Stimulated activated CD4-positive, alpha-beta T cell treated with anti-CD3 and anti-CD28 coated beads, Interleukin-1b, Interleukin-23, amount 100 ng/mL, for 24 hours (primary cell): ENCODE measurements around the gene MAP4K4.

Experiments used
- DNase-seq, 4 experiments: peaks; one replicate each; pipeline ENCODE4 v3.0.0-alpha.2; 2020; ENCODE audit warnings: low read depth in 4 of 4, low spot score in 1 of 4

The MAP4K4 gene

DNA sequence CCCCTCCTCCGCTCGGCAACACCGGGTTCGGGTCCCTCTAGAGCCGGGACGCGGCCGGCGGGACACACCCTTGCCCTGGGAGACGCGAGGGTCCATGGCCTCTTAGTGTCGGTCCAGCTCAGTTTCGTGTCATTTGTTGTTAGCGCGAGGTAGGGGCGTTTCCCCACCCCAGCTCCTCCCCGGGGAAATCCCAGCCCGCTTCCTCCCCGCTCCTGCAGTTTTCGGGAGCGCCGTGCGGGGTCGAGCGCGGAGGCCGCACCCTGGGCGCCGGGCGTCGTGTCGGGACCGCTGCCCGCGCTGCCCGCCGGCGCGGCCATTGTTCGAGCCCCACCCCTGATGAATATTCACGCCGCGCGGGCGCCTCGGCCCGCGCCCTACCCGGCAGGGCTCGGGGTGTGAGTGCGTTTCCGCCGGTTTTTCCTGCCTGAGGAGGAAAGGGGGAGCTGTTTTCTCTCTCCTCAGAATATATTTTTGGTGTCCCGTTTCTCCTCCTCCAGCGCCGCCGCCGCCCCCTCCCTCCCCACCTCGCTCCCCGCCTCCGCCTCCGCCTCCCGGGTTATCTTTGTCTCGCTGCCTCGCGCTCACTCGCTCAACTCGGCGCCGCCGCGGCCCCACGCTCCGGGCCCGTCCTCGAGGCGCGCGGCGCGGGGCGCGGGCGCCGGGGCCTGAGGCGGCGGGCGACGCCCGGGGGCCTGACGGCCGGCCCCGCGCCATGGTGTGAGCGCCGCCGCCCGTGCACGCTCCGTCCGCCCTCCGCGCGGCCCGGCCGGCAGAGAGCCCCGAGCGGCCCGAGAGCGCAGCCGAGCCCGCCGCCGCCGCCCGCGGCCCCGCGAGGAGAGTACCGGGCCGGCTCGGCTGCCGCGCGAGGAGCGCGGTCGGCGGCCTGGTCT, at the start of gene MAP4K4:
TSS of gene MAP4K4 (plus strand) at position 584 of the 890 bp plus-strand sequence. CDS start 374 bp downstream, outside the sequence.
- DNase-seq = peak in 3 of 4 experiments; percentile 54 to 64 (median 60)

DNA sequence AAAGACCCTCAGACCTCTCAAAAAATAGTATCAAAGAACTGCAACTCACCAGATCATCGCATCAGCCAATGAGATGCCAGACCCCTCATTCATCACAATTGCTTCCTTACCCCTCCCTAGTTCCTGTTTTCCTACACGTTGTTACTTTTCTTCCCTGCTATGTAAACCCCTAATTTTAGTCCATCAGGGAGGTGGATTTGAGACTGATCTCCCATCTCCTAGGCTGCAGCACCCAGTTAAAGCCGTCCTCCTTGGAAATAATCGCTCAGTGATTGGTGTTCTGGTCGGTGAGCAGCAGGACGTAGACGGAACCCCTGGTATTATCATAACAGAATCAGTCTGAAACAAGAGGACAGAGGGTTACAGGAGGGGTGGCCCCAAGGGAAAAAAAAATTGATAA, 44.0 kb upstream of the MAP4K4 start:
- no peak for DNase-seq

GRCh38 chr2:101655702-101656422, 41.6 kb upstream of the MAP4K4 start:
- DNase-seq = no peak

- DNase-seq = no peak
These were observed 39.7 kb upstream of the MAP4K4 start for GRCh38 chr2:101657787-101658186.

DNA sequence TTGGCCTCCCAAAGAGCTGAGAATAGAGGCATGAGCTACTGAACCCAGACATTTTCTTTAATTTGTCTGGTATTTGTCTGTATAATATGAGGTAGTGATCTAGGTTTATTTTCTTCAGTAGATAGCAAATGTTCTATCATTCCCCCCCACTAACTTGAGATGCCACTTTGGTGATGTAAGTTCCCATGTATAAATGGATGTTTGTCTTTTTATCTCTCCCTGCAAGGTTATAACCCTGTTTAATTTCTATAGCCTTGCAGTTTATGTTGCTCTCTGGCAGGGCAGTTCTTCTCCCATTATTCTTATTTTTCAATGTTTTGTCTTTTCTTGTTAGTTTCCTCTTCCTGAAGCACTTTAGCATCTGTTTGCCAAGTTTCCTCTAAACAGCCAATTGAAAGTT, 39.1 kb upstream of the MAP4K4 start:
- DNase-seq = no peak

DNA sequence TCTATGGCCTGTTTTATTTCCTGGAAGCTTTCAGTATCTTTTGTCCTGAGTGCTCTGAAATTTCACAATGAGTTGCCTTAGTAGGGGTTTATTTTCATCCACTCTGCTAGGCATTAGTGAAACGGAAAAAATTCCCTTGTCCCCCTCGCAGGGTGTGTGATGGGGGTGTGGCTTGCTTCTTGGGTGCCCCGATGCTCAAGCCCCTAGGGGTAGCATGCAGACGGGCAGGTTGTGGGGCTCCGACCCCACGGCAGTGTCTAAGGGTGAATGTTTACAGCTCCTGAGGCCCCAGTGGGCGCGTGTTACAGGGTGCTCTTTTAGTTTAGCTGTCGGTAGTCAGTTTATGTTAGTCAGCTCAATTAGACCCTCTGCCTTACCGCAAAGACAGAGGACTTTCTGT, 32.2 kb upstream of the MAP4K4 start:
- DNase-seq = no peak

- DNase-seq = no peak
These were observed 29.7 kb upstream of the MAP4K4 start for GRCh38 chr2:101667823-101668222.

GRCh38 chr2:101672047-101672446, 25.5 kb upstream of the MAP4K4 start:
- DNase-seq = no peak

DNA sequence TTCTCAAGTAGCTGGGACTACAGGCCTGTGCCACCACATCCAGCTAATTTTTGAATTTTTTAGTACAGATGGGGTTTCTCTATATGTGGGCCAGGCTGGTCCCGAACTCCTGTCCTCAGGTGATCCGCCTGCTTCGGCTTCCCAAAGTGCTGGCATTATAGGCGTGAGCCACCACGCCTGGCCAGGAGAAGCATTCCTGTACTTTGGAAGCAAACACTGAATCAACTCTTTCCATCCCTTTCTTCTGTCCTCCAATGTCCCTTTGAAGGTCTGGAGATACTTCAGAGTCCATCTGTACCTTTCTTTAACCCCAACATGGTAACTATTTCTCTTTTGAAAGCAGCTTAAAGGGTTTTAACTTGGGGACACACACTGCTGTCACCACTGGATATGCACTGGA, 23.6 kb upstream of the MAP4K4 start:
- no peak for DNase-seq

DNA sequence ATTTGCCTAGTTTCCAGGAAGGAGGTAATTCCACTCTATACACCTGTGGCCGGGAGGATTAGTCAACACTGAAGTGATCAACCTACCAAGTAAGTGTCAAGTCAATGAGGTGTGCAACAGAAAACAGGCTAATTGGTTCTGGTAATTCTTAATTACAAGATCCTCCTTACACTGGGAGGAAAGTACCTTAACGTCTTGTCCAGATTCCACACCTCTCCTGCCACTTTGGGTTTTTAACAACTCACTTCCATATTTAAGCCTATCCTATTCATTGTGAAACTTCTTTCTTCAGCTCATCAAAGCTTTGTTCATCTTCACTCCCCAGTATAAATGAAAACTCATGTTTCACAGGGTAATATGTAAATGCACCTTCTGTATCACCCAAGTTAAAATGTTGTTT, 22.0 kb upstream of the MAP4K4 start:
- no peak for DNase-seq

DNA sequence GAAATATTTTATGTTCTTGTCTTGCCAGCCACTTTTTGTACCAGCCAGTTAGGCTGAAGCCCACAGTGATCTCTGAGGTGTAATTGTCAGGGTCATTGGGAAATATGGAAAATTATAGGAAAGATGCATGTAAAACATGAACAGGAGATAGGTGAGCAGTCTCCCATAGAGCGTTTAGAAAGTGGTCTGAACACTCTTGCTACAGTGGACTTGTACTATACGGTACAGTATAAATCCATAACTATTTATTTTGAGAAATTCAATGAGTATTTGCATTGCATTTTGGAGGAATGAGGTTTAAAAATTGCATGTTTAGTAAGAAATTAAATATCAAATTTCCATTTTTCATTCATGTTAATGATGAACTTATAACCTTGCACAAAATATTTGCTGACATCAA, 20.8 kb upstream of the MAP4K4 start:
- no peak for DNase-seq

- no peak for DNase-seq
These were observed 19.8 kb upstream of the MAP4K4 start for GRCh38 chr2:101677658-101678057.

GRCh38 chr2:101678379-101678778, 19.1 kb upstream of the MAP4K4 start:
- DNase-seq = no peak

DNA sequence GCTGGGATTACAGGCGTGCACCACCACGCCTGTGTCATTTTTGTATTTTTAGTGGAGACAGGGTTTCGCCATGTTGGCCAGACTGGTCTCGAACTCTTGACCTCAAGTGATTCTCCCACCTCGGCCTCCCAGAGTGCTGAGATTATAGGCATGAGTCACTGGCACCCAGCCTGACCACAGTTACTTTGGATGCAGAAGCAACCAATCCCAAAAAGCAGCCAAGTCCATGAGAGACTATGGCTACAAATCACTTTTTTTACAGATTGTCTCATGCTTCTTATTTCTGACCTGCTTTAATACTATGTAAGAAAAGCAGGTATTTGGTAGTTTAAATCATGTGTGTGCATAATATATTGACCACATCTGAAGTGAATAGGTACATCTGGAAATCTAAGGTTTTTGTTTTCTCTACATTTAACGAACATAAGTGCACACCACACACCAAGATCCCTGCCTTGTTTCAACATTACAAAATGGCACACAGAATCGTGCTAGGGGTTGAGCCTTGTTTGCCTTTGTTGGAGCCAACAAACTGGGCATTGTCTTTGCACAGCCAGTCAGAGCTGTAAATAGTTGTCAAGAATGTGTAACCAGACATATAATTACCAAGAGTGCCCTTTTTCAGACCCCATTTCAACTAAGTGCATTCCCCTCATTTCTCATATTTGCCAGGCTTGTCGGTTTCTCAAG, 18.3 kb upstream of the MAP4K4 start:
- DNase-seq = no peak

DNA sequence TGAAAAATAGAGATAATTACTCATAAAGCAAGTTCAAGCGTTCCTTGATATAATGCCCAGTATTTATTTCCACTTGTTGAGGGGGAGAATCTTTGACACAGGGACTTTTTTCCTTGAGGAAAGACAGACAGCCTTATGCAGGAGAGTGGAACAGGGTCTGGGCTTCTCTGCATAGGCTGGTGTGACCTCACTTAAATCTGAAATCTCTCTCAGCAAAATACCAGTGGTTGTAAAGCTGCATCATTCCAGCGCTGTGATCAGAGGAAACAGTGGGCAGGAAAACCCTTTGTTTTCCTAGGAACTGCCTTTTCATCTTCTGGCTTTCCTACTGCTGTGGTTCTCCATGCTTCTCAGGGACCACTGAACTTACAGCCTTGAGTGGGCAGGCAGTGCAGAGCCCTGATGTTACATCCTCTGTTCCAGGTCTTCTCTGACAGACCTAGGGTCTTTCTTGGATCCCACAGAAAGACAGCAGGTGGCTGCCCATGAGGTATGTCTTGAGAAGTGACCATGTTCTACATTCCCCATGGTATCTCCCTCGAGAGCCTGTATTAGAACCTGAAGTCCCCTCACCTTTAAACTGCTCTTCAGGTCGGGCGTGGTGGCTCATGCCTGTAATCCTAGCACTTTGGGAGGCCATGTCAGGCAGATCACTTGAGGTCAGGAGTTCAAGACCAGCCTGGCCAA, 17.6 kb upstream of the MAP4K4 start:
- DNase-seq = no peak

GRCh38 chr2:101682311-101682710, 15.2 kb upstream of the MAP4K4 start:
- no peak for DNase-seq

DNA sequence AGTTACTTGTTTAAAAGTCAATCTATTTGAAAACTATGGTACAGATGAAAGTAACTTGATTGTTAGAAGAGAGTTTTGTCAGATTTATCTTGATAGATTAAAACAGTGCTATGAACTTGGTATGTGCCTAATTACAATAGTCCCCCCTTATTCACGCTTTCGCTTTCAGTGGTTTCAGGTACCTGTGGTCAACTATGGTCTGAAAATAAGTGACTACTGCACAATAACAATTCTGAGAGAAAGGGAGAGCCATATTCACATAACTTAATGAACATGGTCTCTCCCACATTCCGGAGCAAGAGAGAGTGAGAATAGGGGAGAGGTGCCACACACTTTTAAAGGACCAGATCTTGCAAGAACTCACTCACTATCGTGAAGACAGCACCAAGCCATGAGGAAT, 13.2 kb upstream of the MAP4K4 start:
- DNase-seq = no peak

DNA sequence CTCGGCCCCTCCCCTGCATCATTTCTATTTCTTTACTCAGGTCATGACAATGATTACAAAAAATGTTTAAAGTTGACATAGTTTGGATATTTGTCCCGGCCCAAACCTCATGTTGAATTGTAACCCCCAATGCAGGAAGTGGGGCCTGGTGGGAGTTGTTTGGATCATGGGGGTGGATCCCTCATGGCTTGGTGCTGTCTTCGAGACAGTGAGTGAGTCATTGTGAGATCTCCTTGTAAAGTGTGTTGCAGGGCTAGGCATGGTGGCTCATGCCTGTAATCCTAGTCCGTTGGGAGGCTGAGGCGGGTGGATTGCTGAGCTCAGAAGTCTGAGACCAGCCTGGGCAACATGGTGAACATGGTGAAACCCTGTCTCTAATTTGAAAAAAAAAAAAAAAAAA, 9.2 kb upstream of the MAP4K4 start:
- no peak for DNase-seq

GRCh38 chr2:101689114-101689825, 8.2 kb upstream of the MAP4K4 start:
- DNase-seq = no peak

DNA sequence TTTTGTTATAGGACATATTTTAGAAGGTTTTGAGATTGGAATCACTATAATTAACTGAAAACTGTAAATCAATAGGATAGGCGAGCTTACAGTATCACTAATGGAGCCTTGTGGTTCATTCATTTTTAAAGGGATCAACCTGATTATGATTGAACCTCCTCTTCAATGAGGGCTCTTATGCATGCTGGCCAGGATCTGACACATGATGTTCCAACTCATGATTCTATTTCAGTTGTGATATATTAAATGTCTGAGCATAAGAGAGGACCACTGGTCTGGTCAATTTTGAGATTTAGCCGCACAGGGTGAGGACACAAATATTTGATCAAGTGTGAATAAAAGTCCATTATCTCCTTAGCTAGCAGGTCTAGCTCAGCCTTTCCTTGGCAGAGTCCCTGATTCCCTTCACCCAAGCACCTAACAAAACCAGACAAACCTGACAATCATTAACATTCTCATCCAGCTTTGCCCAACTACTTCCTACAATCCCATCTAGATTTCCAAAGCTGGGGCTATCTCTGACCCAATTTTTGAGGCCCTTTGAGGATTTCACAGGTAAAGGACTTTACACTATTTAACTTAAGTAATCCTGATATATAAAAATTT, 6.9 kb upstream of the MAP4K4 start:
- DNase-seq = no peak
